Tibial nerve (tissue), 3 donors: ENCODE results near the gene GOLT1A.

Source experiments
- CTCF ChIP-seq, 5 experiments: fragments of 200-600 bp in 3 of 5; fragments of 450-650 bp in 2 of 5; sonication (generic) in 3 of 5; IDR thresholded peaks; one replicate each; pipeline ENCODE4 v1.5.1; 2016 to 2019; ENCODE audit warnings: antibody characterized with exemption in 5 of 5, mild to moderate bottlenecking in 3 of 5, moderate library complexity in 2 of 5
- POLR2A ChIP-seq, 2 donors: fragments of 450-650 bp; IDR thresholded peaks; one replicate each; pipeline ENCODE4 v1.6.1; 2017; ENCODE audit warnings: antibody characterized with exemption in 2 of 2, mild to moderate bottlenecking in 2 of 2, moderate library complexity in 2 of 2

- TF ChIP-seq POLR2A (IDR thresholded peaks at IDR 0.05) (no peak), CTCF (IDR thresholded peaks at IDR 0.05) (no peak)
These were observed 42.7 kb upstream of the GOLT1A start for GRCh38 chr1:204256531-204256930.
